NCI-H2081 treated with DMSO at 0.1 percent for 48 hours (cell line): ENCODE measurements around the gene HDHD3.
"Not testable (repeated sequence)": the region's sequence is repeated elsewhere in the genome, so short reads cannot be mapped to it uniquely, and the experiment has no call there.

Source experiments
- DNase-seq: peaks from one replicate; lab custom pipeline; 2025; lab: John Stamatoyannopoulos, UW

The HDHD3 gene

GRCh38 chr9:113389451-113389850 is 12.7 kb upstream of the HDHD3 start:
- DNase-seq: no peak

- DNase-seq: no peak
These were observed 12.0 kb upstream of the HDHD3 start for GRCh38 chr9:113388833-113389232.

DNA sequence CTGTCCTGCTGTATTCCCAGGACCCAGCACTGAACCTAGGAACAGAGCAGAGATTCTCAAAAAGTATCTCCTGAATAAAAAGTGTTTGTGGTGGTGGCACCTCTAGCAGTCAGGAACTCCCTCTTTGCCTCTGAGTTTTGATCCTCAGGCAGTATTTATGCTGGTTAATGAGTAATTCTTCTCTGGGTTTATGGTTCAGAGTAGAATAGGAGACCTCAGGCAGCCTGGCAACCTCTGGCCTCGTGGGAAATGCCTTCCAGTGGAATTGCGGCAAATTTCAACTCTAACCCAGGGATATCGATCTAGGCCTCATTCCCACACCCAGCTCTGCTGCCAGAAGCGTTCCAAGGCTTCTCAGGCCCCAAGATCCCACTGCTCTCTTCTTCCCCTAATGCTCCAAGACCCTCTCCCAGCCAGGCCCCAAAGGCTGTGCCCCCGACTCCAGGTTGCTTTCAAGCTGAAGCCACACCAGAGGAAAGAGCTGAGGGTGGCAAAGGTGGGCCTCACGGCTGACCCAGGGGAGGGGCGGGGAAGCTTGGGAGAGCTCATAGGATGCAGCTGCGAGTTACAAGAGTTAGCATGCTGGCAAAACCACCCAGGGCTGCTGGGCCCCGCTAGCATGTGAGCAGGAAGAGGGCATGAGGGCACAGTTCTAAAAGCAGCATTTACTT is 10.9 kb upstream of the HDHD3 start:
- DNase-seq: no peak

- DNase-seq: no peak
These were observed 10.0 kb upstream of the HDHD3 start for GRCh38 chr9:113386571-113387393.

- DNase-seq: no peak
These were observed 5.2 kb upstream of the HDHD3 start for GRCh38 chr9:113381909-113382411.

- not testable (repeated sequence) for DNase-seq
These were observed 4.7 kb upstream of the HDHD3 start for GRCh38 chr9:113381441-113381840.

- no peak for DNase-seq
These were observed 4.1 kb upstream of the HDHD3 start for GRCh38 chr9:113380869-113381378.

DNA sequence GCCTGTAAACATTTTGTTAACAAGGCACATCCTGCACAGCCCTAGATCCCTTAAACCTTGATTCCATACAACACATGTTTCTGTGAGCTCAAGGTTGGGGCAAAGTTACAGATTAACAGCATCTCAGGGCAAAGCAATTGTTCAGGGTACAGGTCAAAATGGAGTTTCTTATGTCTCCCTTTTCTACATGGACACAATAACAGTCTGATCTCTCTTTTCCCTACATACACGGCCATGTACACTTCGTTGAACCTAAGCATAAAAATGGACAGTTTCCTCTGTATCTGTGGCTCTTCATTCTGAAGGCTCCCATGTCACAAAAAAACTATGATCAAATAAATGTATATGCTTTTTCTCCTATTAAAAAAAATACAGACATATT is 3.0 kb upstream of the HDHD3 start:
- DNase-seq: not testable (repeated sequence)

GRCh38 chr9:113379094-113379828 is 2.5 kb upstream of the HDHD3 start:
- not testable (repeated sequence) for DNase-seq

- DNase-seq: no peak
These were observed 1.4 kb downstream of the HDHD3 start for GRCh38 chr9:113375057-113376023.

- no peak for DNase-seq
These were observed 3.0 kb downstream of the HDHD3 start for GRCh38 chr9:113373676-113374392.

GRCh38 chr9:113373256-113373655 is 3.5 kb downstream of the HDHD3 start:
- no peak for DNase-seq

- no peak for DNase-seq
These were observed 4.7 kb downstream of the HDHD3 start for GRCh38 chr9:113372059-113372458.

- no peak for DNase-seq
These were observed 5.9 kb downstream of the HDHD3 start for GRCh38 chr9:113370806-113371325.

DNA sequence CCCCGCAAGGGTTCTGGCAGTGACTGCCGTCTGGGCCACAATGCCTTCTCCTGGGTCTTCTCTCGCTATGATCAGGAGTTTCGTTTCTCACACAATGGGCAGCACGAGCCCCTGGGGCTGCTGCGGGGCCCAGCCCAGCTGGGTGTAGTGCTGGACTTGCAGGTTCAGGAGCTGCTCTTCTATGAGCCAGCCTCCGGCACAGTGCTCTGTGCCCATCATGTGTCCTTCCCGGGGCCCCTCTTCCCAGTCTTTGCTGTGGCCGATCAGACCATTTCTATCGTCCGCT is 7.0 kb downstream of the HDHD3 start:
- DNase-seq: no peak

DNA sequence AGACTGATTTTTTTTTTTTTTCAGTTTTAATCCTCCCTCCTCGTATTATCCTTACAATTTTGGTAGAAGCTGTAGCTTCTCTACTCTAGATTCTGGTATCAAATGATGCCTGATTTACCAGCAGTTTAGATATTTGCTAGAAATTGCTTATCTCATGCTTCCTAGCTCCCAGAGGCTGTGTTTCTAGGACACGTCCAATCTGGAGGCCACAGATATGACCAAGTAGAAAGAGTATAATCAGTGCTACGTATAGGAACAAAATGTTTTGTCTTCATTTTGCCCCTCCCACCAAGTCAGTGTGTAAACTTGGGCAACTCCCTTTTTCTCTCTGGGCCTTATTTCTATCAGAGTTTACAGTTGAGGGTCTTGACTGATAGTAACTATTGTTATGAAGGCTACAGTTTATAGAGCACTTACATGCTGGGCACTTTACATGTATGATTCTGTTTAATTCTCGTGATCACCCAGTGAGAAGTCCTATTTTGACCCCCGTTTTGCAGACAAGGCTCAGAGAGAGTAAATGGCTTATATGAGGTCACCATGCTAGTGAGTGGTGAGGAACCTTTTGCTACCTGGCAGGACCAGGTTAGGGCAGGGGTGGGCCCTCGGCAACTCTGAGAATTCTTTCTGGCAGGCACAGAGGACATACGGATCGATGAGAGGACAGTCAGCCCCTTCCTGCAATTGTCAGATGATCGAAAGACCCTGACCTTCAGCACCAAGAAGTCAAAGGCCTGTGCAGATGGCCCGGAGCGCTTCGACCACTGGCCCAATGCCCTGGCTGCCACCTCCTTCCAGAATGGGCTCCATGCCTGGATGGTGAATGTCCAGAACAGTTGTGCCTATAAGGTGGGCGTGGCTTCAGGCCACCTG is 7.6 kb downstream of the HDHD3 start:
- DNase-seq: no peak

- DNase-seq: no peak
These were observed 8.3 kb downstream of the HDHD3 start for GRCh38 chr9:113368348-113368981.

GRCh38 chr9:113365652-113366051 is 11.1 kb downstream of the HDHD3 start:
- DNase-seq: not testable (repeated sequence)

- no peak for DNase-seq
These were observed 11.8 kb downstream of the HDHD3 start for GRCh38 chr9:113364951-113365350.
